ENCODE measurements around the gene DTX3. TPM values are rescaled to one million over a fixed set of nuclear protein-coding genes. Genes with fewer than 3 reads are reported as not detected.
"Not testable (repeated sequence)": the region's sequence is repeated elsewhere in the genome, so short reads cannot be mapped to it uniquely, and the experiment has no call there.

Gene DTX3
- total RNA-seq, 2 experiments from 2014 or later = 15.4 to 17.8 TPM

DNA sequence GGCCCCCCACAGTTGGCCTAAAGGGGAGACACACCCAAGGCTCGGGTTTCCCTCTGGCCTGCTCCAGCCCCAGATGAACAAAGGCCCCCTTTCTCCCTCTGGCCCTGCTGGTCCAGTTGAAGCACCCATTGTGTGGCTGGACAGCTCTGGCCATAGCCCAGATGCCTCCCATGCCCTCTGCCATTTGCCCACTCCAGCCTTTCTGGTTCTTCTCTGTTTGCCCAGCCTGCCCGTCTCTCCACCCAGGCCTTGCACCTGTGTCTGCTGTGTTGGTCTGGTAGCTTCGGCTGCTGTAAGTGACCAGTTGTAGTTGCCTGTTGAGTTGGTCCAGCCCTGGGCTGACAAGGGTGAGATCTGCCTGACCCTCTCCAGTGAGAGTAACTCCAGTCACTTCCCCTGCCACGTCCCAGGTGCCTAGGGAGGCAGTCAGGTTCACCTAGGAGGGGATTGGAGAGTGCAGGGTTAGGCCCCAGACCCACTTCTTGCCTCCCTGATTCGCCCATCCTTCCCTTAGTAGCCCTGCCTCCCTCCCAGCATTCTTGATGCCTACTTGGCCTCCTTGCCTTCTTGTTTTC lies 25.4 kb downstream of the DTX3 start:
- Mint-ChIP-seq H3K4me1 (ENCODE audit: low read depth) (peaks cover 18% of the 10 kb centered on the region), H3K36me3 (ENCODE audit: low read depth) (no peaks in the 10 kb centered on the region), H3K27ac (no peak overlapping the region), H3K27me3 (ENCODE audit: low read depth) (peaks cover 79% of the 10 kb centered on the region), H3K4me3 (no peak overlapping the region), H3K9me3 (ENCODE audit: insufficient read depth) (no peaks in the 10 kb centered on the region)
- DNase-seq = peak; percentile 19
- POLR2A ChIA-PET = no interaction called here
- CTCF ChIA-PET = interaction anchor here (1.0 to 1.9 kb wide), 6 partner anchors 8 to 171 kb away, joined by 3 to 7 read pairs (median 6); partner anchors contain the start of genes GLI1 and OS9
- no peak for ATAC-seq

DNA sequence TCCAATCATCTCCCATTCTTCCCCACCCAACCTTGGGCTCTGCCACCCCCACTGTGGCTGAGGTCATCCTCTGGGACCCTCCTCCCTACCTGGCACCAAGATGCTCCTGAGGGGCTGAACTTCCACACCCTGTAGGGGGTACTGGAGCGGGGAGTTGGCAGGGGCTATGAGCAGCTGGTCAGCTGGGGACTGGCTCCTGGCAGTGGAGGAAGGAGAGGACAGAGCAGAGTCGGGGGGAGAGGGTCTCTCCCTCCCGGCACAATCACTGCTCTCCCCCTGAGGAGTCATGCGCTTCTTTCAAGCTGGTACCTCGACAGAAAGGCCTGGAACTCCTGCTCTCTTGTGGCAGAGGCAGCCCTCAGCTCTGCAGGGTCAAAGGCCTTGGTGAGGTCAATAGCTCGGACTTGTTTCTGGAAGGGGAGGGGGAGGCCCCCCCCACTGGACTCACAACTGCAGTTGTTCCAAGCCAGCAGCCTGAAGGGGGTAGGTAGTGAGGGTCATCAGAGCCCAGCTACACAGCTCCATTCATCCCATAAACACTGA lies 26.3 kb downstream of the DTX3 start:
- DNase-seq (no peak), ATAC-seq (no peak)
- no peak overlapping the region for H3K4me3 Mint-ChIP-seq
- ChIA-PET POLR2A (no interaction called here), CTCF (interaction anchor here (1.0 to 1.5 kb wide), 4 partner anchors 9 to 110 kb away, joined by 3 to 7 read pairs (median 4); partner anchors contain the start of gene OS9)
- no peaks in the 10 kb centered on the region for H3K9me3 Mint-ChIP-seq (ENCODE audit: insufficient read depth)
- peaks cover 73% of the 10 kb centered on the region for H3K27me3 Mint-ChIP-seq (ENCODE audit: low read depth)
- H3K4me1 Mint-ChIP-seq (ENCODE audit: low read depth) = peaks cover 18% of the 10 kb centered on the region
- no peak overlapping the region for H3K27ac Mint-ChIP-seq
- H3K36me3 Mint-ChIP-seq (ENCODE audit: low read depth) = no peaks in the 10 kb centered on the region

DNA sequence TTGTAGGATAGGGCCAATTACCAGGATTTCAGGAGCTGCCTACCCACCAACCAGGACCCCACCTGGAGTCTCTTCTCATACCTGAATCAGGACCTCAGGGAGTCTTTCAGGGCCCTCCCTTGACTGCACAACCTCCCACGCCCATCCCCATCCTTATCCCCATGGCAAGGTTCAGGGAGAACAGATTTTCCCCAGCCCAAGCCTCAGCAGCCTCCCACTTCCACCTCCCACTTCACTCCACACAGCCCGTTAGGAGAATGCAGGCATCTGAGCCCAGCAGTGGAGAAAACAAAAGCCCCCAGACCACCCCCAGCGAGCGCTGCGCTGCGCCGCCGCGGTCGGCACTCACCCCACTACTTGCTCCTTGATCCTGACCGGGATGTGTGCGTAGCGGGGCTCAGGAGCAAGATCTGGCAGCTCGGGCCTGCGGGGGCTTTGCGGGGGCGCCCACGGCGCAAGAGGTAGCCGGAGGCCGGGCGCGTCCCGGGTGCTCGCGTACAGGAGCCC lies 27.0 kb downstream of the DTX3 start:
- POLR2A ChIA-PET = no interaction called here
- Mint-ChIP-seq H3K4me3 (peak overlapping the region; percentile 36), H3K4me1 (ENCODE audit: low read depth) (peaks cover 18% of the 10 kb centered on the region), H3K9me3 (ENCODE audit: insufficient read depth) (no peaks in the 10 kb centered on the region), H3K27me3 (ENCODE audit: low read depth) (peaks cover 67% of the 10 kb centered on the region), H3K27ac (no peak overlapping the region), H3K36me3 (ENCODE audit: low read depth) (no peaks in the 10 kb centered on the region)
- ATAC-seq (no peak), DNase-seq (no peak)
- CTCF ChIA-PET = interaction anchor here (1.0 to 1.5 kb wide), 2 partner anchors 11 to 173 kb away, joined by 3 to 7 read pairs; no protein-coding TSS in a partner anchor

DNA sequence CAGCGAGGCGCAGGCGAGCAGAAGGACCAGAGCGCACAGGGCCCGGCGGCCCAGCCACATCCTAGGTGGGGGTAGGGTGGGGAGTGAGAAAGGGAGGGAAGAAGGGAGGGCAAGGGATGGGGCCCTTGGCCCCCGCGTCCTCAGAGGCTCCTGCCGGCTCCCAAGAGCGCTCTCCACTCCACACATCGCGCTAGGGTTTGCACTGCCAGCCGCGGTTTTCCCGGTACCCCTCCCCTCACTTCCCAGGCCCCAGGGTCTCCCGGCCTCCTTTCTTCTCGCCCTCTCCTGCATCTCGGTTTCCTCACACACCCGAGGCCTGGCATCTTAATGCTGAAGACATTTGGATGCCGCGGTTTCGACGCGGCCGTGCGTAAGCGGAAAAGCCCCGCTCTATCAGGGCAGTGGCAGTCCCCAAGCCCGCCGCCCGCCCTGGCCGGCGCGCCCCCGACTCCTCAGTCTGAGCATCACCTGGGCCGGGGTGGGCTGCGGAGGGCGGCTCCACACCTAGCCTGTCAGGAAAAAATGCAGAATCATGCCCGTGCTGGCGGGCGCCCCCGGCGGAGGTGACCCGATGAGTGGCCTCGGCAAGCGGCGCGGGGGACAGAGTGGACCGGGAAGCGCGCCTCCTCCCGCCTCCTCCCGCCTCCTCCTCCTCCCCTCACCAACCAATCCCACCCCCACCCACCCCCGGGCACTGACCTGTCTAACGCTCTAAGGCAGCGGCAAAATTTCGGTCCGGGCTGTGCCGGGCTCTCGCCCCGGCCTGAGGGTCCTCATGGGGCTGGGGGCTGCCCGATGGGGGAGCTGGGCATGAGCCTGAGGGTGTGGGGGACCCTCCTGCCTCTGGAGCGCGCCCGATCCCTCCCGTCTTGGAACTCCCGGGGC lies 27.7 kb downstream of the DTX3 start:
- ChIA-PET CTCF (interaction anchor here (0.6 to 3.0 kb wide), 11 partner anchors 10 to 173 kb away, joined by 3 to 32 read pairs (median 4); no protein-coding TSS in a partner anchor), POLR2A (no interaction called here)
- ATAC-seq = peak; percentile 28
- H3K4me1 Mint-ChIP-seq (ENCODE audit: low read depth) = peaks cover 18% of the 10 kb centered on the region
- no peaks in the 10 kb centered on the region for H3K9me3 Mint-ChIP-seq (ENCODE audit: insufficient read depth)
- no peak overlapping the region for H3K27ac Mint-ChIP-seq
- peak; percentile 37 for DNase-seq
- peaks cover 60% of the 10 kb centered on the region for H3K27me3 Mint-ChIP-seq (ENCODE audit: low read depth)
- H3K36me3 Mint-ChIP-seq (ENCODE audit: low read depth) = no peaks in the 10 kb centered on the region
- peak overlapping the region; percentile 50 for H3K4me3 Mint-ChIP-seq

DNA sequence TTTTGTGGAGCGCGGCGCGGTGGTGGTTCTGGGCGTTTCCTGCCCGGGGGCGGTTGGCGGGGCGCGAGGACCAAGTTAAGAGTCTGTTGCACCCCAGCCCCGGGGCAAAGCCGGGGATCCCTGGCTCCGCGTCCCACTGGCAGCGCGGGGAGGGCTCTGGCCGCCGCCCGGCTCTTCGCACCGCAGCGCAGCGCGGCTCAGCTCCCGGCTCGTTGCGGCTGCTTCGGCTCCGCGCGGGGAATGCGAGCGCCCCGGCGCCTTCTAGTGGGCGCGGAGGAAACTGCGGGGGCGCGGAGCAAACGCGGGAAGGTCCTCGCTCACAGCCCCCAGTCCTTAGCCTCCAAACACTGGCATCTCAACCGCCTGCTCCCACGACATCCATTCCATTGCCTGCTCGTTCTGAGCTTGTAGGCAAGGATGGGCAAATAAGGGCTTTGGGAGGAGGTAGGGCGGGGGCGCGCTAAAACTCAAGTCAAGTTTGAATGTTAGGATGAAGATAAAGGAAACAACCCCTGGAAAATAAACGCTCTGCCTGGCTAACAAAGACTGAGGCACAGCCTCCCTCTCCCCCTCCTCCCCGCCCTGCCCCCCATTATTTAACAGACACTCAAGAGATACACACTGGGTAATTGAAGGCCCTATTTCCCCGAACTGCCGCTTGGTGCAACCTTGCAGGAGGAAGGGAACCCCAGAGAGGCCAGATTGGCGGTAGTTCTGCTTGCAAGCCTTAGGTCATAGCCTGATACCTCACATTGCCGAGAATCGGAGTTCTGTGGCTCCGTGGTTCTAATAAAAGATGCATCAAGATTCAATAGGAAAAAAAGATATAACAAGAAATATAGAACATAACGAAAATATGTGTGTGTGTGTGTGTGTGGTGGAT lies 28.6 kb downstream of the DTX3 start, which contains the start of gene B4GALNT1:
Gene B4GALNT1 (minus strand): TSS at position 244 of the 883 bp plus-strand sequence. CDS start 1,069 bp downstream, outside the sequence.
- no peaks in the 10 kb centered on the region for H3K36me3 Mint-ChIP-seq (ENCODE audit: low read depth)
- POLR2A ChIA-PET = no interaction called here
- peak within 1 kb of the TSS; percentile 50 for H3K4me3 Mint-ChIP-seq
- H3K9me3 Mint-ChIP-seq (ENCODE audit: insufficient read depth) = no peaks in the 10 kb centered on the region
- H3K4me1 Mint-ChIP-seq (ENCODE audit: low read depth) = peaks cover 13% of the 10 kb centered on the region
- DNase-seq (peak; percentile 65), ATAC-seq (peak; percentile 80)
- H3K27me3 Mint-ChIP-seq (ENCODE audit: low read depth) = peaks cover 53% of the 10 kb centered on the region
- CTCF ChIA-PET = interaction anchor here (0.6 to 3.0 kb wide), 13 partner anchors 9 to 174 kb away, joined by 3 to 32 read pairs (median 4); no protein-coding TSS in a partner anchor
- no peak within 1 kb of the TSS for H3K27ac Mint-ChIP-seq

DNA sequence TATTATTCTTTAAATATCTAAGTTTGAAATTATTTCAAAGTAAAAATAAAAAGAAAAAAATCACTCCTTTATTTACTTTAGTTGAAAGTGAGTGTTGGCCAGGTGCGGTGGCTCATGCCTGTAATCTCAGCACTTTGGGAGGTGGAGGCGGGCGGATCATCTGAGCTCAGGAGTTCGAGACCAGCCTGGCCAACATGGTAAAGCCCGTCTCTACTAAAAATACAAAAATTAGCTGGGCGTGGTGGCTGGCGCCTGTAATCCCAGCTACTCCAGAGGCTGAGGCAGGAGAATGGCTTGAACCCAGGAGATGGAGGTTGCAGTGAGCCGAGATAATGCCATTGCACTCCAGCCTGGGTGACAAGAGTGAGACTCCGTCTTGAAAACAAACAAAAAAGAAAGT lies 32.1 kb downstream of the DTX3 start:
- ATAC-seq; H3K9me3 Mint-ChIP-seq (ENCODE audit: insufficient read depth); H3K36me3 Mint-ChIP-seq (ENCODE audit: low read depth); H3K4me1 Mint-ChIP-seq (ENCODE audit: low read depth); H3K27ac Mint-ChIP-seq; DNase-seq; H3K4me3 Mint-ChIP-seq: not testable (repeated sequence)
- H3K27me3 Mint-ChIP-seq (ENCODE audit: low read depth) = peaks cover 39% of the 10 kb centered on the region
- CTCF ChIA-PET = interaction anchor here (0.6 to 4.4 kb wide), 4 partner anchors 28 to 160 kb away, joined by 3 to 26 read pairs (median 3); no protein-coding TSS in a partner anchor
- POLR2A ChIA-PET = interaction anchor here (0.6 to 0.7 kb wide), 2 partner anchors 50 to 87 kb away, joined by 3 read pairs; no protein-coding TSS in a partner anchor

DNA sequence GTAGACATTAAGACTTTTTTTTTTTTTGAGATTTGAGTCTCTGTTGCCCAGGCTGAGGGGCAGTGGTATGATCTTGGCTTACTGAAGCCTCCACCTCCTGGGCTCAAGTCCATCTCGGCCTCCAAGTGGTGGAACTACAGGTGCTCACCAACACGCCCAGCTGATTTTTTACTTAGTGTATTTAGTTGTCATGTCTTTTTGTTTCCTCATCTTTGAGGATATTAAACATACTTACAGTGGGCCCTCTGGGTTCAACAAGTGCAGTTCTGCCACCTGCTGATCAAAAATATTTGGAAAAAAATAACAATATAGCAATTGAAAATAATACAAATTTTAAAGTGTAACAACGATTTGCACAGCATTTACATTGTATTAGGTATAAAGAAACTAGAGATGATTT lies 32.7 kb downstream of the DTX3 start:
- ChIA-PET POLR2A (no interaction called here), CTCF (interaction anchor here (0.6 to 4.4 kb wide), 7 partner anchors 10 to 179 kb away, joined by 3 to 26 read pairs (median 4); no protein-coding TSS in a partner anchor)
- DNase-seq (no peak), ATAC-seq (no peak)
- Mint-ChIP-seq H3K27ac (no peak overlapping the region), H3K4me3 (no peak overlapping the region), H3K4me1 (ENCODE audit: low read depth) (peaks cover 6% of the 10 kb centered on the region), H3K36me3 (ENCODE audit: low read depth) (no peaks in the 10 kb centered on the region), H3K27me3 (ENCODE audit: low read depth) (peaks cover 39% of the 10 kb centered on the region), H3K9me3 (ENCODE audit: insufficient read depth) (no peaks in the 10 kb centered on the region)

DNA sequence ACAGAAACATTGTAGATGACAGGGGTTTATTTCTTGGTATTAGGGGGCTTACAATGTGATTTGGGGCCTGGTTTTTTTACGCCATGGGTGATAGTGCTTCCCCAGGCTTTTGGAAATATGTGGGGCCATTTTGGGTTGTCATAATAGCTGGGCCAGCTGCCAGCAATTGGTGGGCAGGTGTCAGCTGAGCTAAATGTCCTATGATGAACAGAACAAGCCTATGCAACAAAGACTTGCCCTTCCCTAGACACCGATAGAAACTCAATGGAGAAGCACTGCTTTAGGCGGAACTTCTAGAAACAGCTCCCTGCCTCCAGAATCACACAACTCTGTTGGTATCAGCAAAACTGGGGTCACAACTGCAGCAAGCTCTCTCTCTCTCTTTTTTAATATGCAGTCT lies 33.5 kb downstream of the DTX3 start:
- H3K9me3 Mint-ChIP-seq (ENCODE audit: insufficient read depth) = no peaks in the 10 kb centered on the region

DNA sequence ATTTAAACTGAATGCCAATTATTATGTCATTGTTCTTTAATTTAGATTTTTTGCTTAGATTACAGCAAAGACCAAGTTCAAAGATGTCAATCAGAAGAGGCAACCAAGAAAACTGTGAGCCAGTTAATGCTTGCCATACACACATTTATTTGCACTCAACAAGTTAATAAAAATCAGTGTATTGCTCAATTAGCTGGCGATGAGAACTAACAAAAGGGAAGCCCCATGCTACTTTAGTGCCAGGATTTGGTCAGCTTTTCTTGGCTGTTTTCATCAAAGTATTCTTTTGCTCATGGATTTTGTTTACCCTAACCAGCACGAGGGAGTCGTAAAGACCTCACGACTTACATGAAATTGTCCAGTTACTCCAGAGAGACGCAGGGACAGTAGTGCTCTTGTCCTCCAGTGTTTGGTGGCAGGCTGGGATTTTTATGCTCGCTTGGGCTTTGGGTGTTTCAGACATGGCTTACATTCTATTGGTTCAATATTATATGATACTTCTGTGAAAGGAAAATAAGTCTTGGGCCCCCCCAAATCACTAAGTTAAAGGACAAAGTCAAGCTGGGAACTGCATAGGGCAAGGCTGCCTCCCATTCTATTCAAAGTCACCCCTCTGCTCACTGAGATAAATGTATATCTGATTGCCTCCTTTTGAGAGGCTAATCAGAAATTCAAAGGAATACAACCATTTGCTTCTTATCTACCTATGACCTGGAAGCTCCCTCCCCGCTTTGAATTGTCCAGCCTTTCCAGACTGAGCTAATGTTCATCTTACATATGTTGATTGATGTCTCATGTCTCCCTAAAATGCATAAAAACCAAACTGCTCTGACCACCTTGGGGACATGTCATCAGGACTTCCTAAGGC lies 35.8 kb downstream of the DTX3 start:
- ATAC-seq (no peak), DNase-seq (no peak)
- no peaks in the 10 kb centered on the region for H3K36me3 Mint-ChIP-seq (ENCODE audit: low read depth)
- peaks cover 4% of the 10 kb centered on the region for H3K9me3 Mint-ChIP-seq (ENCODE audit: insufficient read depth)
- no peak overlapping the region for H3K4me3 Mint-ChIP-seq
- CTCF ChIA-PET = interaction anchor here (4.4 kb wide), 1 partner anchor 57 kb away, joined by 26 read pairs; no protein-coding TSS in a partner anchor
- no peaks in the 10 kb centered on the region for H3K4me1 Mint-ChIP-seq (ENCODE audit: low read depth)
- no peak overlapping the region for H3K27ac Mint-ChIP-seq
- H3K27me3 Mint-ChIP-seq (ENCODE audit: low read depth) = peaks cover 24% of the 10 kb centered on the region
- POLR2A ChIA-PET = no interaction called here

More for the DNA sequence above, 33.5 kb downstream of the DTX3 start:
- Mint-ChIP-seq H3K4me3 (no peak overlapping the region), H3K27me3 (ENCODE audit: low read depth) (peaks cover 38% of the 10 kb centered on the region), H3K4me1 (ENCODE audit: low read depth) (peaks cover 6% of the 10 kb centered on the region), H3K36me3 (ENCODE audit: low read depth) (no peaks in the 10 kb centered on the region), H3K27ac (no peak overlapping the region)
- CTCF ChIA-PET = interaction anchor here (1.0 to 4.4 kb wide), 5 partner anchors 11 to 179 kb away, joined by 3 to 26 read pairs (median 5); no protein-coding TSS in a partner anchor
- DNase-seq (no peak), ATAC-seq (no peak)
- POLR2A ChIA-PET = interaction anchor here (0.6 kb wide), 1 partner anchor 83 kb away, joined by 3 read pairs; no protein-coding TSS in a partner anchor
